GM12878 (cell line): Measurements from ENCODE around the gene BTG2. TPM values are rescaled to one million over a fixed set of nuclear protein-coding genes. Genes with fewer than 3 reads are reported as not detected.

Experiments
- BCL11A ChIP-seq: IDR thresholded peaks from 2 replicates; pipeline ENCODE4 v1.6.1; 2011; ENCODE audit warnings: low read depth, low read length
- BHLHE40 ChIP-seq, 2 experiments: fragments of 450-650 bp in 1 of 2; IDR thresholded peaks; 2 replicates each; pipeline ENCODE4 v1.6.1; 2011 to 2017; ENCODE audit warnings: low read depth in 2 of 2, borderline replicate concordance in 1 of 2, improper control_type of control experiment in 1 of 2, low read length in 1 of 2, mild to moderate bottlenecking in 1 of 2
- CHD1 ChIP-seq: IDR thresholded peaks from 2 replicates; pipeline ENCODE4 v1.6.1; 2012; ENCODE audit warnings: low read depth, low read length, improper control_type of control experiment
- KDM1A ChIP-seq: fragments of 200-600 bp; sonication (generic); IDR thresholded peaks from 2 replicates; pipeline ENCODE4 v1.6.1; 2016; ENCODE audit warnings: borderline replicate concordance
- MEF2B ChIP-seq: fragments of 450-650 bp; IDR thresholded peaks from 2 replicates; pipeline ENCODE4 v1.6.1; 2018; ENCODE audit warnings: mild to moderate bottlenecking, moderate library complexity; ENCODE audit not compliant: partially characterized antibody, poor library complexity, severe bottlenecking
- TCF7 ChIP-seq: IDR thresholded peaks from 2 replicates; pipeline ENCODE4 v1.6.1; 2014; ENCODE audit warnings: antibody characterized with exemption, borderline replicate concordance
- ZBTB33 ChIP-seq: fragments of 450-650 bp; IDR thresholded peaks from 2 replicates; pipeline ENCODE4 v1.6.1; 2017; ENCODE audit warnings: mild to moderate bottlenecking
- ZNF217 ChIP-seq: fragments of 450-650 bp; IDR thresholded peaks from 2 replicates; pipeline ENCODE4 v1.6.1; 2017; ENCODE audit warnings: antibody characterized with exemption, mild to moderate bottlenecking
- ZNF592 ChIP-seq: fragments of 450-650 bp; IDR thresholded peaks from 2 replicates; pipeline ENCODE4 v1.6.1; 2017; ENCODE audit warnings: mild to moderate bottlenecking, moderate library complexity
- ZNF687 ChIP-seq: fragments of 450-650 bp; IDR thresholded peaks from 2 replicates; pipeline ENCODE4 v1.6.1; 2017; ENCODE audit warnings: mild to moderate bottlenecking, moderate library complexity
- polyA plus RNA-seq, 11 experiments: library from polyadenylated mRNA; depleted of rRNA in 4 of 11; unstranded in 6 of 11; stranded (reverse) in 5 of 11; fragments of >200 nt; fragmentation: Nextera tagmentation in 4 of 11; fragmentation: Illumina TruSeq in 1 of 11; extraction: Ambion mirVana in 4 of 11; extraction: Trizol in 1 of 11; gene quantifications; 1 replicate in 1 of 11; 2 replicates in 10 of 11; pipeline versions ENCODE4 v1.2.1 to v1.2.3, GENCODE V29; 2011 to 2016; ENCODE audit warnings: inconsistent platforms in 2 of 11, missing spikeins in 2 of 11, low read depth in 1 of 11
- total RNA-seq, 4 experiments: library from RNA; depleted of rRNA in 3 of 4; stranded (reverse); fragments of >200 nt in 3 of 4; fragmentation: Illumina TruSeq in 1 of 4; extraction: Trizol in 1 of 4; gene quantifications; 2 replicates each; pipeline versions ENCODE4 v1.2.1 to v1.2.3, GENCODE V29; 2013 to 2021
- TF ChIP-seq, protein P1 (sequence below): fragments of 450-650 bp; IDR thresholded peaks from 2 replicates; pipeline ENCODE4 v1.6.1; 2018; ENCODE audit warnings: mild to moderate bottlenecking, low read depth, moderate library complexity; ENCODE audit not compliant: partially characterized antibody

Gene BTG2
- total and polyA plus RNA-seq, 10 of the 15 experiments (the other 5 are each of a cell fraction or from before 2014, with no cell fraction given) = 23.3 to 160 (median 98.1) TPM

GRCh38 chr1:203278082-203278884 is 27.0 kb upstream of the BTG2 start (continued):
- TF ChIP-seq ZBTB33 (no peak), BCL11A (no peak), ZNF687 (no peak), CHD1 (no peak), MEF2B (no peak), ZNF592 (no peak), TCF7 (no peak), KDM1A (no peak), ZNF217 (no peak), BHLHE40 (IDR thresholded peaks at IDR 0.05; ENCODE audit: borderline replicate concordance in 1 of 2, low read depth in 2 of 2, low read length in 1 of 2) (no peak)
- TF ChIP-seq, protein P1, sequence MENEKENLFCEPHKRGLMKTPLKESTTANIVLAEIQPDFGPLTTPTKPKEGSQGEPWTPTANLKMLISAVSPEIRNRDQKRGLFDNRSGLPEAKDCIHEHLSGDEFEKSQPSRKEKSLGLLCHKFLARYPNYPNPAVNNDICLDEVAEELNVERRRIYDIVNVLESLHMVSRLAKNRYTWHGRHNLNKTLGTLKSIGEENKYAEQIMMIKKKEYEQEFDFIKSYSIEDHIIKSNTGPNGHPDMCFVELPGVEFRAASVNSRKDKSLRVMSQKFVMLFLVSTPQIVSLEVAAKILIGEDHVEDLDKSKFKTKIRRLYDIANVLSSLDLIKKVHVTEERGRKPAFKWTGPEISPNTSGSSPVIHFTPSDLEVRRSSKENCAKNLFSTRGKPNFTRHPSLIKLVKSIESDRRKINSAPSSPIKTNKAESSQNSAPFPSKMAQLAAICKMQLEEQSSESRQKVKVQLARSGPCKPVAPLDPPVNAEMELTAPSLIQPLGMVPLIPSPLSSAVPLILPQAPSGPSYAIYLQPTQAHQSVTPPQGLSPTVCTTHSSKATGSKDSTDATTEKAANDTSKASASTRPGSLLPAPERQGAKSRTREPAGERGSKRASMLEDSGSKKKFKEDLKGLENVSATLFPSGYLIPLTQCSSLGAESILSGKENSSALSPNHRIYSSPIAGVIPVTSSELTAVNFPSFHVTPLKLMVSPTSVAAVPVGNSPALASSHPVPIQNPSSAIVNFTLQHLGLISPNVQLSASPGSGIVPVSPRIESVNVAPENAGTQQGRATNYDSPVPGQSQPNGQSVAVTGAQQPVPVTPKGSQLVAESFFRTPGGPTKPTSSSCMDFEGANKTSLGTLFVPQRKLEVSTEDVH = no peak
